SIG-M5 treated with dmso at 0.1 percent for 504 hours (cell line): ENCODE measurements around the gene WDR70.
"Not testable (repeated sequence)": the region's sequence is repeated elsewhere in the genome, so short reads cannot be mapped to it uniquely, and the experiment has no call there.

Source experiments
- DNase-seq: peaks from one replicate; lab custom pipeline; 2025; ENCODE audit not compliant: unreplicated experiment; lab: John Stamatoyannopoulos, UW

Gene WDR70

DNA sequence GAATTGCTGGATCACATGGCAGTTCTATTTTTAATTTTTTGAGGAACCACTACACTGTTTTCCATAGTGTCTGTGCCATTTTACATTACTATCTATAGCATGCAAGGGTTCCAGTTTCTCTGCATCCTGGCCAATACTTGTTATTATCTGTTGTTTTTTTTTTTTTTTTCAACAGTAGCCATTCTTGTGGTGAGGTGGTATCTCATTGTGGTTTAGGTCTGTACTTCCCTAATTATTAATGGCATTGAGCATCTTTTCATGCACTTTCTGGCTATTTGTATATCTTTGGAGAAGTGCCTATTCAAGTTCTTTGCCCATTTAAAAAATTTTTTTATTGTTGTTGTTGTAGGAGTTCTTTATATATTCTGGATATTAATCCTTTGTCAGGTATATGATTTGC lies 363.0 kb downstream of the WDR70 start:
- no peak for DNase-seq

DNA sequence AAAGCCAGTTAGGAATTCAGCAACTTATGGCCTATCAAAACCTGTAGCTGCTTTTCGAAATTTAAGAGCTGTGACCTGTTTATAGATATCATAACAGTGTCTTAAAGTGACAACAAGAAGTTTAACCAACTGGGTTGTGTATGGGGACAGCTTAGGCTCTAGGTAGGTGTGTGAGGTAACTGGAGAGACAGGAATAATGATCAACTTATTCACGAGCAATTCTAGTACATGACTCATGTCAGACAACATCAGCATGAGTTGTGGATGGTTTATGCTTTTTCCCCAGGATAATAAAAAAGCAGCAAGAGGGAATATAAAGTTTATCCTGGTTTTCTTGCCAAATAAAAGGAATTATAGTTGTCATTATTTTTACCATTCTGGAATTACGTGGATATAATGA lies 372.1 kb downstream of the WDR70 start:
- no peak for DNase-seq

GRCh38 chr5:37754976-37755375 lies 375.9 kb downstream of the WDR70 start:
- no peak for DNase-seq

- no peak for DNase-seq
These were observed 376.5 kb downstream of the WDR70 start for GRCh38 chr5:37755581-37755980.

DNA sequence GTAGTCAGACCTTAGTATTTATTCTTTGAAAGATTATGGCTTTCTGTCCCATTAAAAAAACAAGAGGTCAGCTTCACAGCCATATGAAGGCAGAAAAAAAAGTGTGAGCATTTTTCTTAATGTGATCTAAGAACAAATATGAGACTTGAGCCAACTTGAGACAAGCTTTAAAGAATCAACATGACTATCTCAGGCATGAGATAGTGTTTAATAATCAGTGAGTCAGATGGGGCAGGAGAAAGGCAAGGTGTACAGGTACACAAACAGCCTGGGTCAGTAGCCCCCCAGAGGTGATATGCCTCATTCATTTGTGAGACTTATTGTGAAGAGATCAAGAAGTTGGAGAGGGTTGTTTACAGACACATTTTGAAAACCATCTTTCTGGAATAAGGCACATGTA lies 377.1 kb downstream of the WDR70 start:
- no peak for DNase-seq

GRCh38 chr5:37757980-37758582 lies 379.0 kb downstream of the WDR70 start:
- DNase-seq: no peak

DNA sequence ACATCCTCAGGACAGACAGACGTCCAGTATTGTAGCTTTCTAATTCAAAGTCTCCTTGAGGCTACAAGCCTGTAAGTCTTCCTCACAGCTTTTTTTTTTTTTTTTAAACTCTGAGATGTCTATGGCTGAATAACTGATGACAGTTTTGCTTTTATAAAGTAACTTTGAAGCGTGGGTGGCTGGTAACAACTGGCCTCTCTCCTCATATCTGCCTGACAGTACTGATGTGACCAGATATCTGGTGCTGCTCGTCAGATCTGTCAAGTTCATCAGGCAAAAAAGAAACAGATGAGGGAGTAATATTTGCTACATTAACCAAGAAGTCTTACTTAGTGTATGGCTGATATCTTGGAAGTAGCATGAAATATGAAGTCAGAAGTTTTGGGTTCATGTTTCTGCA lies 388.1 kb downstream of the WDR70 start:
- no peak for DNase-seq

- DNase-seq: no peak
These were observed 388.8 kb downstream of the WDR70 start for GRCh38 chr5:37767961-37768360.

DNA sequence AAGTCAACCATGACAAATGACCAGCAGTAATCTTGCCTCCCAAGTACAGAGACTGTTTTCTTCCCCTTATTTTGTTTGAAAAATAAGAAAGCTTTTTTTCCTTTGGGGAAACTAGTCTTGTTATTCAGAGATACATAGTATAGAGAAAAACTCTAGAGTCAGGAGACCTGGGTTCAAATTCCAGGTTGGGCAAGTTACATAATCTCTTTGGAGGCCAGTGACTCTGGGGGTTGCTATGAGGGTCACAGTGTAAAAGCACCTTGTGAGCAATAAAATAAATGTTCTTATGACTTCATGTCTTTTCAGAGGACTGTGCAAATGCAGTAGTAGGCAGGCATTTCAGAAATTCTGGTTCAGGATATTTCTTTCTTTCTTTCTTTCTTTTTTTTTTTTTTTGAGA lies 389.3 kb downstream of the WDR70 start:
- DNase-seq: no peak

DNA sequence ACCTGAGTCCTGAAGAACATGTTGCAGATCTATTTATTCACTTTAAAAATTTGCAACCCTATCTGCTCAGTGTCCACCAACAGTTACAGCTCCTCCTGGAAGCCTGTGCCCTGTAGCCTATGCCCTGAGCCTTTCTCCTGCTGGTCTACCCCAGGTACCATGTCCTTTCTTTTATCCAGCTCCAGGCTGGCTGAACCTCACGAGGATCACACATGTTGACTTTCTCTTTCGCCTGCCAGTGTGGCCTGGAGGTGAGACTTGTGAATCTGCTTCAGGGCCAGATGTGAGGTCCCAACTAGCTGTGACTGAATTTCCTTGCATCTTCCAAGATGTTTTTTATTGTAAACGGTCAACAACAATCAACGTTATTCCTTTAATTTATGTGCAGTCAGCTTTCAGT lies 390.0 kb downstream of the WDR70 start:
- DNase-seq: no peak

DNA sequence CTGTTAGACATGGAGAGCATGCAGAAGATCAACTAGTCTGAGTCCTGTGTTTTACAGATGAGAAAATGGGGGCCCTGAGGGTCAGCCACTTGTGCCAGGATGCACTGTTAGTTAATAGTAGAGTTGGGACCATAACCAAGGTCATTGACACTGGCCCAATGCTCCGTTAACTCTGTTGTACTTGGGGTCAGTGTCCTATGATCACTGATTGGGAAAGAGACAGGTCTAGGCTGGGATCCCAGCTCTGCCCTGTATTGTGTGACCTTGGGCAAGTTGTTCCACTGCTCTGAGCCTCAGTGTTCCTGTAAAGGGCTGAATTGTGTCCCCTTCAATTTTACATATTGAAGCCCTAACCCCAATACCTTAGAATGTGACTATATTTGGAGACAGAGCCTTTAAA lies 390.7 kb downstream of the WDR70 start:
- no peak for DNase-seq

GRCh38 chr5:37770786-37771185 lies 391.7 kb downstream of the WDR70 start:
- DNase-seq: no peak

GRCh38 chr5:37771203-37771611 lies 392.1 kb downstream of the WDR70 start:
- DNase-seq: no peak

- DNase-seq: no peak
These were observed 392.6 kb downstream of the WDR70 start for GRCh38 chr5:37771731-37772130.

GRCh38 chr5:37772255-37772654 lies 393.1 kb downstream of the WDR70 start:
- DNase-seq: no peak

GRCh38 chr5:37773809-37774208 lies 394.7 kb downstream of the WDR70 start:
- DNase-seq: no peak

DNA sequence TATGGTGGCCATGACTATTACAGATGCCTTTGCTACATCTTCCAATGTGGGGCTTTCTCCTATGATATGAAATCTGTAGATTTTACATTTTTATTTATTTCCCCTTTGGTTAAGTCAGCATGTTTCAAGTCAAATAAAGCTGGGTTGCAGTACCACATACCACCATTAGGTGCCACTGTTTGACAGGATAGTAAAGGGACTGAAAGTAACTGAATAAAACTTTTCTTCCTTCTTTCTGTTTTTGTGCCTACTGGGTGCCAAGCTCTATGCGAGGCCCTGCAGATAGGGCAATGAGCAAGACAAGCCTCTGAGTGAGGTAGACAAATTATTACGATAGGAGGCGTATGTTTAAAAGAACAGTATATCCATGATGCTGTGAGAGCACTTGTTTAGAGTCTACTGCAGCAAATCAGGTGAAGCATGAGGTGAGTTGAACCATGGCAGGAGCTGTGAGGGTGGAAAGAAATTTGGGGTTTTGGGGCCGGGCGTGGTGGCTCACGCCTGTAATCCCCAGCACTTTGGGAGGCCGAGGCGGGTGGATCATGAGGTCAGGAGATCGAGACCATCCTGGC lies 395.9 kb downstream of the WDR70 start:
- DNase-seq: no peak

DNA sequence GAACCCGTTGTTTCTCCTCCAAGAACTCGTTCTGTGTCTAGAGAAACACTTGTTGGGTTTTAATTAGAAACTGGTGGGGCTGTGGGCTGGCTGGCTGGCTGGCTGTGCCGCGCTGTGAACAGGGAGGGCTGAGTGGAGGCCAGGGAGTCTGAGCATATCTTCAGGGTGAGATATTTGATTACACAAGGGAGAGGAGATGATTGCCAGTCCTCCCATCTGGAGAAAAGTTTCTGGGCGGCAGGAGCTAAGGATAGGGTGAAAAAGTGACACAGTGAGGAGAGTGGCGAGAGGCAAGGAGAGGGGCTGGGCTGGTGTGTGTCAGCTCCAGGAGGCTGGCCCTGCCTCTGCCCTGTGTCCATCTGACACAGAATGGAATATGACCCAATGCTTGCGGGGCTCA lies 397.7 kb downstream of the WDR70 start:
- DNase-seq: no peak

DNA sequence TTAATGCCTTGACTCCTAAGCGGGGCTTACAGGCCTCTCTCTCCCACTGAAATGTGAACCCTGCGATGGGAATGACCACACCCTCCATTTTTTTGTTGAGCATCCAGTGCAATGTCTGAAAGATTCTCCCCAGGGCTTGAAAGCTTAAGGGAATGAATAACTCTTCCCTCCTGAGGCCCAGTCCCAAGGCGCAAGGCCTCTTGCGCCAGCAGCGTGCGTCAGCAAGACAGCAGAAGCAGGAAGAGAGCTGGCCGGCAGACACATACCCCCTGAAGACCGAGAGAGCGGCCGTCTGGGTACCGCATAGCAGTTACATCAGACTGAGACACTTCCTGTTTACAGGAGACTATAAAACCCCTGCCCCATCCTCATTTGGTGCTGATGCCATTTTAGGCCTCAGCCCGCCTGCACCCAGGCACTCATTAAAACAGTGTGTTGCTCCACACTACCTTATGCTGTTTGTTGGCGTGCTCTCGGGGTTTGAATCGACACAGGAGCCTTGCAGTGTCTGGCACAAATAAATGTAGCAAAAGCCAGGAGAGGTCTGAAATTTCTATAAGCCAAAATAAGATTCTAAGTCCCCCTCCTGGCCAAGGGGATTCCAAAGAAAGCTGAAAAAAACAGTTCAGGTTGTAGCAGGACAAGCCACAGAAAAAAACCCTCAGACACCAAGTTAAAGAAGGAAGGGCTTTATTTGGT lies 398.5 kb downstream of the WDR70 start:
- DNase-seq: no peak

DNA sequence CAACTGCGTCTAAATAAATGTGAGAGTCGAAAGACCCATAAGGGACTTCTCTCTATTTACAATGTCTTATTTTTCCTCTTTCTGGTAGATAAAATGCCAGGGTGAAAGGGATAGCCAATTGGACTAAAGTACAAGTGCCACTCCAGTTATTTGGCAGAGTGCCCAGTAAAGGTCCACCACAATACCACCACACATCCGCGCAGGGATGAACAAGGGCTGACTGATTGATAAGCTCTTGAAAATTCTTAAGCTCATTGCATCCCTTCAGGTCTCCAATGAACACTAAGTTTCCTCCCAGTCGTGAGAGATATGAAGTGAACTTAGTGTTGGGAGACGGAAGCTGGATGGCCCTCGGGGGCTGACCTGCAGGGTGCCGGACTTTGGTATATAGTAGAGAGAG lies 402.3 kb downstream of the WDR70 start:
- not testable (repeated sequence) for DNase-seq

GRCh38 chr5:37786416-37786815 lies 407.3 kb downstream of the WDR70 start:
- DNase-seq: no peak

DNA sequence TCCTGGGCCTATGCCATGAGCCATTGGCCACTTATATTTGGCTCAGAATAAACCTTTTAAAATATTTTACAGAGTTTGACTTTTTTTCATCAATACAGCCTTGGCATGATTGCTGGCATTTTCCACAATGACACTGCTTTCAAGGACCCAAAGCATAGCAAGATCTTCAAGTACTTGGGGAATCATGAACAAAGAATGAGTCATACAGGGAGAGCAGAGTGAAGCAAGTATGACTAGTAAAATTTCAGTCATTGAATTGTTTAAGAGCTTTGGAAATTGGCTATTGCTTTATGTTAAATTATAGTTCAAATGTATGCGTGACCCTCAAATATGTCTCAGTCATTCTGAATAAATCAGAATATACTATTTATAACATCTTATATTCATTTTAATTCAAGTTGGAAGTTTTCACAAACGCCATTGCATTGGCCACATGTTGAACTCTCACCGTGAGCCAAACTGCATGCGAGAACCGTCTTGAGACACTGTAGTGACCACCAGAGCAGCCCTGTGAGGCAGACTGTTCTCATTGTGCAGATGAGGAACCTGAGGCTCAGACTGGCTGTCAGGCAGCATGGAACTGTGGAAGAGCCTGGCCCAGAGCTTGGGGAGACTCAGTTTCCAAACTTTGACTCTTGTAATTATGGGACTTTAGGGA lies 407.9 kb downstream of the WDR70 start:
- DNase-seq: peak; percentile 26
